Ascending aorta (tissue), 2 donors: ENCODE data around the gene OLFML2A. TPM values are rescaled to one million over a fixed set of nuclear protein-coding genes. Genes with fewer than 3 reads are reported as not detected.

Source experiments
- DNase-seq, 2 donors: peaks; one replicate each; pipeline ENCODE4 v3.0.0-alpha.2; 2019; ENCODE audit warnings: low spot score in 2 of 2
- H3K27ac ChIP-seq, 2 donors: fragments of 200-600 bp; sonication (generic); one replicate each; pipeline ENCODE4 v1.5.1; 2016 to 2017; ENCODE audit warnings: mild to moderate bottlenecking in 1 of 2
- H3K27me3 ChIP-seq: fragments of 200-600 bp; sonication (generic); one replicate; pipeline ENCODE4 v1.5.1; 2017
- H3K36me3 ChIP-seq, 2 donors: fragments of 200-600 bp; sonication (generic); one replicate each; pipeline ENCODE4 v1.5.1; 2016
- H3K4me1 ChIP-seq, 2 donors: fragments of 200-600 bp; sonication (generic); one replicate each; pipeline ENCODE4 v1.5.1; 2016 to 2017; ENCODE audit warnings: mild to moderate bottlenecking in 1 of 2
- H3K4me3 ChIP-seq, 2 donors: fragments of 200-600 bp; sonication (generic); one replicate each; pipeline ENCODE4 v1.5.1; 2016 to 2017; ENCODE audit warnings: mild to moderate bottlenecking in 1 of 2
- H3K9me3 ChIP-seq, 2 donors: fragments of 200-600 bp; sonication (generic); one replicate each; pipeline ENCODE4 v1.5.1; 2016
- CTCF ChIP-seq, 3 experiments: fragments of 200-600 bp in 2 of 3; fragments of 450-650 bp in 1 of 3; sonication (generic) in 2 of 3; IDR thresholded peaks; one replicate each; pipeline ENCODE4 v1.5.1; 2016 to 2019; ENCODE audit warnings: antibody characterized with exemption in 3 of 3, mild to moderate bottlenecking in 1 of 3, moderate library complexity in 1 of 3
- intact Hi-C: fragments of 100-400 bp; cut with DNase I; formaldehyde crosslinking; loops from one replicate; pipeline ENCODE4 v1.15.1; 2023
- total RNA-seq: library from RNA; depleted of rRNA; stranded (reverse); fragments of >200 nt; gene quantifications from one replicate; pipeline ENCODE4 v1.1.0, GENCODE V29; 2016

Gene OLFML2A
- total RNA-seq, 1 donor from 2014 or later: 129 TPM

- peaks cover 32 to 41% of the 10 kb centered on the region in 2 donors for H3K36me3 ChIP-seq
- no peak overlapping the region for H3K27ac ChIP-seq
- H3K4me3 ChIP-seq: peak overlapping the region; percentile 88 to 98
- H3K4me1 ChIP-seq: peaks cover 8 to 13% of the 10 kb centered on the region in 2 donors
- no peaks in the 10 kb centered on the region for H3K9me3 ChIP-seq
- TF ChIP-seq CTCF (IDR thresholded peaks at IDR 0.05): no peak
- no peaks in the 10 kb centered on the region for H3K27me3 ChIP-seq
- intact Hi-C loops: loop anchor here (5.0 to 10.0 kb wide), 5 partner anchors 205 to 443 kb away; partner anchors contain the start of genes GAPVD1, HSPA5, PSMB7 and SCAI
- no peak for DNase-seq
These were observed 83.1 kb downstream of the OLFML2A start for GRCh38 chr9:124859803-124860581.

GRCh38 chr9:124860582-124861341, 83.8 kb downstream of the OLFML2A start:
- DNase-seq: no peak
- Histone ChIP-seq H3K4me1 (peaks cover 8 to 13% of the 10 kb centered on the region in 2 donors), H3K27me3 (no peaks in the 10 kb centered on the region), H3K4me3 (peak overlapping the region; percentile 88 to 98), H3K9me3 (no peaks in the 10 kb centered on the region), H3K36me3 (peaks cover 32 to 41% of the 10 kb centered on the region in 2 donors), H3K27ac (peak overlapping the region; percentile 90 to 97)
- intact Hi-C loops: loop anchor here (1.0 to 10.0 kb wide), 7 partner anchors 7 to 443 kb away; partner anchors contain the start of genes GAPVD1, HSPA5, NR6A1 and PSMB7
- TF ChIP-seq CTCF (IDR thresholded peaks at IDR 0.05): no peak

GRCh38 chr9:124861342-124862229, 84.7 kb downstream of the OLFML2A start, which contains the start of the genes ARPC5L and RPL35:
Gene ARPC5L, plus strand, starts transcription at chr9:124862130. Its CDS starts 7,161 bp downstream, at chr9:124869291.
Gene RPL35, minus strand, starts transcription at chr9:124861957. Its CDS starts 45 bp downstream, at chr9:124861912.
- peak; percentile 74 to 97 for DNase-seq
- H3K27me3 ChIP-seq: no peaks in the 10 kb centered on the region
- peaks cover 8 to 13% of the 10 kb centered on the region in 2 donors for H3K4me1 ChIP-seq
- peaks cover 32 to 41% of the 10 kb centered on the region in 2 donors for H3K36me3 ChIP-seq
- H3K27ac ChIP-seq: peak within 1 kb of the TSS; percentile 90 to 97
- peak in 2 of 3 experiments; percentile 24 to 25 for TF ChIP-seq CTCF (IDR thresholded peaks at IDR 0.05)
- H3K4me3 ChIP-seq: peak within 1 kb of the TSS; percentile 88 to 98
- H3K9me3 ChIP-seq: no peaks in the 10 kb centered on the region
- intact Hi-C loops: loop anchor here (1.0 to 10.0 kb wide), 7 partner anchors 8 to 444 kb away; partner anchors contain the start of genes GAPVD1, HSPA5, NR6A1 and PSMB7

- H3K27ac ChIP-seq: peak overlapping the region in 1 of 2 donors; percentile 97
- intact Hi-C loops: loop anchor here (5.0 to 10.0 kb wide), 4 partner anchors 281 to 446 kb away; partner anchors contain the start of genes GAPVD1, HSPA5, PSMB7 and SCAI
These were observed 86.5 kb downstream of the OLFML2A start for GRCh38 chr9:124863371-124863871.

More at GRCh38 chr9:124863371-124863871, 86.5 kb downstream of the OLFML2A start:
- DNase-seq: no peak
- TF ChIP-seq CTCF (IDR thresholded peaks at IDR 0.05): no peak
- no peaks in the 10 kb centered on the region for H3K9me3 ChIP-seq
- peaks cover 8 to 16% of the 10 kb centered on the region in 2 donors for H3K4me1 ChIP-seq
- peaks cover 19 to 23% of the 10 kb centered on the region in 2 donors for H3K36me3 ChIP-seq
- H3K4me3 ChIP-seq: no peak overlapping the region
- H3K27me3 ChIP-seq: no peaks in the 10 kb centered on the region

Other genes with a start within 250 kb of the OLFML2A start
- gene NR6A1, start 5.8 kb upstream of the OLFML2A start, total RNA-seq: 0.53 TPM
- not detected for gene WDR38, start 76.3 kb downstream of the OLFML2A start, total RNA-seq
- gene RPL35, start 84.8 kb downstream of the OLFML2A start, total RNA-seq: 2,123 TPM
- gene ARPC5L, start 85.0 kb downstream of the OLFML2A start, total RNA-seq: 12.0 TPM
- 36.8 TPM for gene GOLGA1, start 163.9 kb downstream of the OLFML2A start, total RNA-seq